Measurements from ENCODE around the gene YLPM1.
A peak's percentile ranks its signal among the peaks of the same experiment; 100 is the strongest.
"Not testable (repeated sequence)": the region's sequence is repeated elsewhere in the genome, so short reads cannot be mapped to it uniquely, and the experiment has no call there.

Gene YLPM1, protein sequence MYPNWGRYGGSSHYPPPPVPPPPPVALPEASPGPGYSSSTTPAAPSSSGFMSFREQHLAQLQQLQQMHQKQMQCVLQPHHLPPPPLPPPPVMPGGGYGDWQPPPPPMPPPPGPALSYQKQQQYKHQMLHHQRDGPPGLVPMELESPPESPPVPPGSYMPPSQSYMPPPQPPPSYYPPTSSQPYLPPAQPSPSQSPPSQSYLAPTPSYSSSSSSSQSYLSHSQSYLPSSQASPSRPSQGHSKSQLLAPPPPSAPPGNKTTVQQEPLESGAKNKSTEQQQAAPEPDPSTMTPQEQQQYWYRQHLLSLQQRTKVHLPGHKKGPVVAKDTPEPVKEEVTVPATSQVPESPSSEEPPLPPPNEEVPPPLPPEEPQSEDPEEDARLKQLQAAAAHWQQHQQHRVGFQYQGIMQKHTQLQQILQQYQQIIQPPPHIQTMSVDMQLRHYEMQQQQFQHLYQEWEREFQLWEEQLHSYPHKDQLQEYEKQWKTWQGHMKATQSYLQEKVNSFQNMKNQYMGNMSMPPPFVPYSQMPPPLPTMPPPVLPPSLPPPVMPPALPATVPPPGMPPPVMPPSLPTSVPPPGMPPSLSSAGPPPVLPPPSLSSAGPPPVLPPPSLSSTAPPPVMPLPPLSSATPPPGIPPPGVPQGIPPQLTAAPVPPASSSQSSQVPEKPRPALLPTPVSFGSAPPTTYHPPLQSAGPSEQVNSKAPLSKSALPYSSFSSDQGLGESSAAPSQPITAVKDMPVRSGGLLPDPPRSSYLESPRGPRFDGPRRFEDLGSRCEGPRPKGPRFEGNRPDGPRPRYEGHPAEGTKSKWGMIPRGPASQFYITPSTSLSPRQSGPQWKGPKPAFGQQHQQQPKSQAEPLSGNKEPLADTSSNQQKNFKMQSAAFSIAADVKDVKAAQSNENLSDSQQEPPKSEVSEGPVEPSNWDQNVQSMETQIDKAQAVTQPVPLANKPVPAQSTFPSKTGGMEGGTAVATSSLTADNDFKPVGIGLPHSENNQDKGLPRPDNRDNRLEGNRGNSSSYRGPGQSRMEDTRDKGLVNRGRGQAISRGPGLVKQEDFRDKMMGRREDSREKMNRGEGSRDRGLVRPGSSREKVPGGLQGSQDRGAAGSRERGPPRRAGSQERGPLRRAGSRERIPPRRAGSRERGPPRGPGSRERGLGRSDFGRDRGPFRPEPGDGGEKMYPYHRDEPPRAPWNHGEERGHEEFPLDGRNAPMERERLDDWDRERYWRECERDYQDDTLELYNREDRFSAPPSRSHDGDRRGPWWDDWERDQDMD (N-terminal part only)

DNA sequence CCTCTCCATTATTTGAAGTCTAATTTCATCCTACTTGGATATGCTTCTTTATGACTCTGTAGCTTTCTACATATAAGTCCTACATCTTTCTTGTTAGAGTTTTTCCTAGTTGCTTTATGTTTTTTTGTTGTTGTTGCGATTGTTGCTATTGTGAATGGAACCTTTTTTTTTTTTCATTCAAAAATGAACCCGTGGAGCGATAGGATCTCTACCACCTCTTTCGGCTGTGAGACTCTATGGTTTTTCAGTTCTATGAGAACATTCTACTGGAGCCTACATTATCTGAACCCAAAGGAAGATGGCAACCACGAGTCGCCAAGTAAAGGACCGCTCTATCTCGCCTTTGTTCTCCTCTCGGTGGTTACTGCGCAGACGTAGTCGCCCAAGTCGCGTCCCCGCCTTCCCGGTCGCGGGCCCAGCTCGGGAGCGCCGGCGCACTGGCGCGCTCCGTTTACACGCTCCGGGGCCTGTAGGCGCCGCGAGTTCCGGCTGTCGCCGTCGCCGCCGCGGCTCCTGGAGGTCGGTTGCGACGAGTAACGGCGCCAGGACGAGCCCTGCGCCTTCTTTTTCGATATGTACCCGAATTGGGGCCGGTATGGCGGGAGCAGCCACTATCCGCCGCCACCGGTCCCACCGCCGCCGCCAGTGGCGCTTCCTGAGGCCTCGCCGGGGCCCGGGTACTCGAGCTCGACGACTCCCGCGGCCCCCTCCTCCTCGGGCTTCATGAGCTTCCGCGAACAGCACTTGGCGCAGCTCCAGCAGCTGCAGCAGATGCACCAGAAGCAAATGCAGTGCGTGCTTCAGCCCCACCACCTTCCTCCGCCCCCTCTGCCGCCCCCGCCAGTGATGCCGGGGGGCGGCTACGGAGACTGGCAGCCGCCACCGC is at the start of gene YLPM1:
YLPM1 (plus strand) TSS at position 400 of the 886 bp plus-strand sequence; CDS start at position 574, 174 bp downstream.
- peak; percentile 96 for DNase-seq

DNA sequence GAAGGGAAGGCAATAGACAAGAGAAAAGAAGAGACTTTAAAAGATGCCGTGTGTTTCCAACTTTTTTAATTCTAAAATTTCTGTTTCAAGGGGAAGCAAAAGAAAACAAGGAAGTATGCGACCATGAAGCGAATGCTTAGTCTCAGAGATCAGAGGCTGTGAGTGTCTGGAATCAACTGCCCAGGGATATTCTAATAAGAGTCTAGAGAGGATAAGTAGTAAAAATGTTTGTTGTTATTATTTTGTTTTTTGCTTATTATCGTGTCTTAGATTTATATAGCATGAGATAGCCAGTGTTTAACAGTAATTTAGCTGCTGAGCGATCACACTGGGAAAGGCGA is 49.8 kb upstream of the YLPM1 start:
- DNase-seq: no peak

DNA sequence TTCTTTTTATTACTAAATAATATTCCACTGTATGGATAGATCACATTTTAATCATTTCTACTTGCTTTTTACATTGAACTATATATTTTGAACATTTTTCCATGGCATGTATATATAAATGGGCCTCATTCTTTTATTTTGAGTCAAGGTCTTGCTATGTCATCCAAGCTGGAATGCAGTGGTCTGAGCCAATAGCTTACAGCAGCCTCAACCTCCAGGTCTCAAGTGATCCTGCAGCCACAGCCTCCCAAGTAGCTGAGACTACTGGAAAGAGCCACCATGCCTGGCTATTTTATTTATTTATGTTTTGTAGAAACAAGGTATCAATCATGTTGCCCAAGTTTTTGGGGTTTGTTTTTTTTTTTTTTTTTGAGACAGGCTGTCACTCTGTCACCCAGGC is 42.6 kb upstream of the YLPM1 start:
- no peak for DNase-seq

DNA sequence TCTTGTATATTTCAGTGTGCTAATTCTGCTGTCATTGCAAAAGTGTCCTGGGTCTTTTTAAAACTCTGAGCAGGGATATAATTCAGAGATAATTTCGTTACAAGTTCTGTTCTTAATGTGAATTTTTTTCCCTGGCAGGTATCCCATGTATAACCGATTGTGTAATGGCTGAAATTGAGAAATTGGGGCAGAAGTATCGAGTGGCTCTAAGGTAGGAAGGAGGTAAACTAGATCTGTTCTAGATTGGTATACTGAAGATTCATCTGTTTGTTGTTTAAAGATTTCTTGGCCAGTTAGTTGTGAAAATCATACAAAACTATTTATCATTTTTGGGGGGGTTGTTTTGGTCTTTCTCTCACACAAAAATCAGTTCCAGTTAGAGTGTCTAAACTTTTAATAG is 40.0 kb upstream of the YLPM1 start:
- DNase-seq: no peak

DNA sequence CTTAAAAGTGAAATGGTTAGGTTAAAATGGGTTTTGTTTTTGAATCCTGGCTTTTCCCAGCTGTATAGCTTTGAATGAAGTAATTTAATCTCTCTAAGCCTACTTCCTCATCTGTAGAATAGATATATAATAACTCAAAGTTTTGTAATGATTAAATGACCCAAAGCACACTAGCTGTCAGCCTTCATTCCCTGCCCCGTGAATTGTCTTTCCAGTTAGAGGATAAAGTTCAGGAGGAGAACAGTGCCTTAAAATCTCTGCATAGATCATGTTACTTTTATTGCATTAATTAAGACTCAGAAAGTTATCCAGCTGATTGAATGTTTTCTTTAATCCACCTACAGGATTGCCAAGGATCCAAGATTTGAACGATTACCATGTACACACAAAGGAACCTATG is 30.7 kb upstream of the YLPM1 start:
- DNase-seq: no peak

DNA sequence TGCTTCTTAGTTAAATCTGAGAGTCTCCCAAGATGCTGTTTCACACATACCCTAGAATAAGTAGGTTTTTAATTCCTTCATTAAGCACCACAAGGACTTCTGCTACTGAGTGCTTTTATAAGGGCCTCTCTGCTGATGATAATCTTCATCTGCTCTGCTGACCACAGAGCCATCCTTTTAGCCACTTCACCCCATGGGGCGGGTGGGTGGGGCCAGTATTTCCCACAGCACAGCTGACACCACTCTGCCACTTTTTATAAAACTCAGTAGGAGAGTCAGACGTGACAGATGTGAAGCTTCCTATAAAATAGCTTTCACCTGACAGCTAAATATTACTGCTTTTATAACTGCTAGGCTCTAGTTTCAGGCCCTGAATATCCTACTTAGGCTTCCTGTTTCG is 29.9 kb upstream of the YLPM1 start:
- DNase-seq: no peak

DNA sequence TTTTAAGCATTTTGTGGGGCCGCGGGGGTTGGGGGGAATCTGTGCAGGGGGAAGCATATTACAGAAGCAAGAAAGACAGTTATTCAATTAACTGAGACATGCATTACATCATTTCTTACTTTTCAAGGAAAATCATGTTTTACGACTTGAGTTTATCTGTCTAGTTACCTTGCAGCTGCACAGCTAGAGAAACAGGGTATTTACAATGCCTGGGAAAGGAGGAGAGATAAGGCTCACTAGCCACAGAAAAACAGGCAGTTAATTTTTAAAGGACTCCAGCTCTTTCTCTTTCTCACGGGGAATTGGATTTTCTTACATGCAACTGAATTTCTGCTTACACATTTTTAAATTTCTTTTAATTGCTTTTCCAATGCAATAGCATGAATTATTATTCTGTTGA is 28.0 kb upstream of the YLPM1 start:
- DNase-seq: no peak

DNA sequence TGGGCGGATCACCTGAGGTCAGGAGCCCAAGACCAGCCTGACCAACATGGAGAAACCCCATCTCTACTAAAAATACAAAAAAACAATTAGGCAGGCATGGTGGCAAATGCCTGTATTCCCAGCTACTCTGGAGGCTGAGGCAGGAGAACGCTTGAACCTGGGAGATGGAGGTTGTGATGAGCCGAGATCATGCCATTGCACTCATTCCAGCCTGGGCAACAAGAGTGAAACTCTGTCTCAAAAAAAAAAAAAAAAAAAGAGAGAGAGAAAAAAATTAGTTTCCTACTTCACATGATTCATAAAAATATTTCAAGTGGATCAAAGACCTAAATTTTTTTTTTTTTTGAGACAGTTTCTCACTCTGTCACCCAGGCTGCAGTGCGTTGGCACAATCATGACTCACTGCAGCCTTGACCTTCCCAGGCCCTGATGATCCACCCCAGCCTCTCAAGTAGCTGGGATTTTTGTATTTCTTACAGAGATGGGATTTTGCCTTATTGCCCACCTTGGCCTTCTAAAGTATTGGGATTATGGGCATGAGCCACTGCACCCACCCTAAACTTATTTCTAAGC is 25.3 kb upstream of the YLPM1 start:
- DNase-seq: no peak

DNA sequence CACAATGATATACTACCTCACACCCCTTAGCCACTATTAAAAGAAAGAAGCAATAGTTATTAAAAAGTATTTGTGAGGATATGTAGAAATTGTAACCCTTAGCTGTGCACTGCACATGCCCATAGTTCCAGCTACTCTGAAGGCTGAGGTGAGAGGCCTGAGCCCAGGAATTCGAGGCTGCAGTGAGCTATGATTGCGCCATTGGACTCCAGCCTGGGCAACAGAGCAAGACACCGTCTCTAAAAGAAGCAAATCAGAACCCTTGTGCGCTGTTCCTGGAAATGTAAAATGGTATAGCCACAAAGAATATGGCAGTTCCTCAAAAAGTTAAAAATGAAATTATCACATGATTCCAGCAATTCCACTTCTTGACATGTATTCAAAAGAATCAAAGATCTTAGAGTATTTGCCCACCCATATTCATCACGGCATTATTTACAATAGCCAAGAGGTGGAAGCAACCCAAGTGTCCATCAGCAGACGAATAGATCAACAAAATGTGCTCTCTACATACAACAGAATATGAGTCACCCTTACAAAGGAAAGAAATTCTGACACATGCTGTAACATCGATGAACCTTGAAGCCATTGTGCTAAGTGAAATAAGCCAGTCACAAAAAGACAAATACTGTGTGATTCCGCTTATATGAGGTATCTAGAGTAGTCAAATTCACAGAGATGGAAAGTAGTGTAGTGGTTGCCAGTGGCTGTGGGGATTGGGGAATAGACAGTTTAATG is 23.7 kb upstream of the YLPM1 start:
- DNase-seq: no peak

DNA sequence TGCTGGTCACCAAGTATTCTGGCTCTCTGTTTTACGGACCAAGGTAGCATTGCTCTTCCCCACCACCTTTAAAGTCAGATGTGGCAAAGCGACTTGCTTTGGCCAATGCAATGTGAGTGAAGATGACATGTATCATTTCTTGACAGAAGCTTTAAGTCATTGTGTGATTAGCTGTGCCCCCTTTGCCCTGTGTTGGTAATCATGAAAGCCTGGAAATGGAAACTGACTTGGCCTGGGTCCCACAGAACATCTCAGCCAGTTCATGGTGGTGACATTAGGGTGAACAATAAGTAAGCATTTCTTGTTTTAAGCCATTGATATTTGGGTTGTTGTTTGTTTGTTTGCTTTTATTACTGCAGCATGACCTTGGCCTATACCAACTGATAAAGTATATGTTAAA is 15.9 kb upstream of the YLPM1 start:
- DNase-seq: no peak

DNA sequence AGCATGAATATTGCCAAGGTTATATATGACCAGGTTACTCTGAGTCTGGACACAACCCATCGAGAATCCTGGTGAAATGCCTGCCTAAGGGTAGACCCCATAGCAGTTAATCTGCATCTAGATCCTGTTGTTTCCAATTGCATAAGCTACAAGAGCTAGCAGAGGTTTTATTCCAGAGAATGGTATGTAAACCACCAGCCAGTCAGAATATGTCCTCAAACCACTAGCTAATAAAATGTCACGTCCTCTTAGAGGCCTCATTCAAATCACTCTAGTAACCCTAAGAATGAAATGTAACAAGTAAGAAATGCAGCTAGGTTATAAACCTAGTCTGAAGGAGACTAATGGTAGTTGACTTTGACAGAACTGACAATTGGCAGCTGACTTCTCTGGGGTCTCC is 9.0 kb upstream of the YLPM1 start:
- no peak for DNase-seq

DNA sequence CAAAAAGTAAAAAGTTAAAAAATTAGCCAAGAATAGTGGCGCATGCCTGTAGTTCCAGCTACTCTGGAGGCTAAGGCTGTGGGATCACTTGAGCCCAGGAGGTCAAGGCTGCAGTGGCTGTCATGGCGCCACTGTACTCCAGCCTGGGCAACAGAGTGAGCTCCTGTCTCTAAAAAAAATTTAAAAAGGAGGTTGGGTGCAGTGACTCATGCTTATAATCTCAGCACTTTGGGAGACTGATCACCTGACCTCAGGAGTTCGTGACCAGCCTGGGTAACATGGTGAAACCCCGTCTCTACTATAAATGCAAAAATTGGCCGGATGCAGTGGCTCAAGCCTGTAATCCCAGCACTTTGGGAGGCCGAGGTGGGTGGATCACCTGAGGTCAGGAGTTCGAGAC is 8.2 kb upstream of the YLPM1 start:
- no peak for DNase-seq

DNA sequence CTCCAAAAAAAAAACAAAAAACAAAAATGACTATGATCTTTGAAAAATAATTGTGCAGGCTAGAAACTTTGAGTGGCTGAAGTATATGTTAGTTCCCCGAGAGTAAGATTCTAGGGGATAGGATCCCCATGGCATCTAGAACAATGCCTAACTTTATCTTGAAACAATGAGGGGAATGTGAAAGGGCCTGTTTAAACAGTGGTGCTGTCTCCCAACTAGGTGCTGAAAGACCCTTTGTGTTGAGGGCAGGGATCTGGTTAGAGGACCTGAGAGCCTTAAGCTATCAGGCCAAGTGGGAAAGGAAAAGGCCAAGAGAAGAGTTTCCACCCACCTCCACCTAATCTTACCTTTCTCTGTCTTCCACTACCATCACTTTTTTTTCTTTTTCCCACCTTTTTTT is 6.8 kb upstream of the YLPM1 start:
- DNase-seq: no peak

DNA sequence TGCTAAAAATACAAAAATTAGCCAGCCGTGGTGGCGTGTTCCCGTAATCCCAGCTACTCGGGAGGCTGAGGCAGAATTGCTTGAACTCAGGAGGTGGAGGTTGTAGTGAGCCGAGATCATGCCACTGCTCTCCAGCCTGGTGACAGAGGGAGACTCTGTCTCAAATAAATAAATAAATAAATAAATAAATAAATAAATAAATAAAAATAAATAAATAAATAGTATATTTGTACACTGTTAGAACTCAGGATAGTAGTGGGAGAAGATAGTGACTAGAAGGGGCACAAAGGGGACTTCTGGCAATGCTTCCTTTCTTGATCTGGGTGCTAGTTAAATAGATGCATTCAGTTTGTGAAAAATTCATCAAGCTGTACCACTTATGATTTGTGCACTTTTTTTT is 4.6 kb upstream of the YLPM1 start:
- DNase-seq: not testable (repeated sequence)

DNA sequence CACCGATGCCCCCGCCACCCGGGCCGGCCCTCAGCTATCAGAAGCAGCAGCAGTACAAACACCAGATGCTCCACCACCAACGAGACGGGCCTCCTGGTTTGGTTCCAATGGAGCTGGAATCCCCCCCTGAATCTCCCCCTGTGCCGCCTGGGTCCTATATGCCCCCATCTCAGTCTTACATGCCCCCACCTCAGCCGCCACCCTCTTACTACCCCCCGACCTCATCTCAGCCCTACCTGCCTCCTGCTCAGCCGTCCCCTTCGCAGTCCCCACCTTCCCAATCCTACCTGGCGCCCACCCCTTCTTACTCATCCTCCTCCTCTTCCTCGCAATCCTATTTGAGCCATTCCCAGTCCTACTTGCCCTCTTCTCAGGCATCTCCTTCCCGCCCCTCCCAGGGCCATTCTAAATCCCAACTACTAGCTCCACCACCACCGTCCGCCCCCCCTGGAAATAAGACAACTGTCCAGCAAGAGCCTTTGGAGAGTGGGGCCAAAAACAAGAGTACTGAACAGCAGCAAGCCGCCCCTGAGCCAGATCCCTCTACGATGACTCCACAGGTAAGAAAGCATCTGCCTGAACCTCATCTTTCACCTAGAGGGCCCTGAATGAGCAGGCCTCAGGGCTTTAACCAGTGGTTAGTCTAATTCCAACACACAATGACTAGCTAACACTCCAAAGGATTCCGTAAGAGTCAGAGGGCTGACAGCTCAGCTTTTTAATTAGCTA is 851 bp downstream of the YLPM1 start:
- DNase-seq: peak; percentile 31

DNA sequence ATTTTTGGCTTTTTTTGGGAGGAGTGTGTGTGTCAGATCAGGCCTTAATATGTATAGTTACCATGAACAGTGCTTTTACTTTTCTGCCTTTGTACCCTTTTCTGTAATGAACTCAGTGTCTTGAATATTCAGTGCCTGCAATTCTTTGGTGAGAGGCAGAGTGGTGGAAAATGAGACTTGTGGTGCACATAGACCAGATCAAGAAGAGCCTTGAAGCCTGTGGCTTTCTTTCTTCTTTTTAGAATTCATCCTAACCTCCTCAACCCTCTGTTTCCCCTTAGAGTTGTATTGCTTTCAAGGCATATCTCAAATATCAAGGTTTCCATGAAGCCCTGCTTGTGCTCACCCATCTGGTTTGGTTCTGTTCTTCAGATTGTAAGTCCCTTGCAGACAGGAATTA is 2.6 kb downstream of the YLPM1 start:
- DNase-seq: no peak

DNA sequence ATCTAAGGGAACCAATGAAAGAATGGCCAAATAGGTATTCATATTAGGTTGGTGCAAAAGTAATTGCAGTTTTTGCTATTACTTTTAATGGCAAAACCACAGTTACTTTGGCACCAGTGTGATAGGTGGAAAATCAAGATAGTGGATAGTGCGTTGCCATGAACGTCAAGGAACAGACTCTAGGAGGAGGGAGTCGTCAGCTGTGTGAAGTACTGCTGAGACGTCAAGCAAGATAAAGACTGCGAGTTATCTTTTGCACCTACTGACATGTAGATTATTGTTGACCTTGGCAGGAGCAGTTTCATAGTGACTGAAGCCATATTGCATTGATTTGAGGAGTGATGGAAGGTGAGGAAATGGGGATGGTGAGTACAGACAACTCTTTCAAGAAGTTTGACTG is 8.3 kb downstream of the YLPM1 start:
- DNase-seq: no peak

DNA sequence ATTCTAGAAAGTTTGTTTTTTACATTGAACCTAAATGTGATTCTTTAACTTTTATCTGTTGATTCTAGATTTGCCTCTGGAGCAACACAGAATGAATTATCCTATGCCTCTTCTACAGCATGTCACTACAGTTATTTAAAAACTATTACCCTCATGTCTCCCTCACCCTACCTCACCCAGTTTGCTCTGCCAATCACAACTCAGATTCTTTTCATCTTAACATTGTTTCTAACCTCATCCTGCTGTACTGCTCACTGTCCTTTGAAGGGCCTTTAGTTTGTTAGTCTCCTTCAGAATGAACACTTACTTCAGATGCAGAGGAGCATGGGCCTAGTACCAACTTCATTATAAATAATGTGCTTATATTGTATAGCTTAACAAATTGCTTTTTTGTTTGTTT is 21.5 kb downstream of the YLPM1 start:
- no peak for DNase-seq

DNA sequence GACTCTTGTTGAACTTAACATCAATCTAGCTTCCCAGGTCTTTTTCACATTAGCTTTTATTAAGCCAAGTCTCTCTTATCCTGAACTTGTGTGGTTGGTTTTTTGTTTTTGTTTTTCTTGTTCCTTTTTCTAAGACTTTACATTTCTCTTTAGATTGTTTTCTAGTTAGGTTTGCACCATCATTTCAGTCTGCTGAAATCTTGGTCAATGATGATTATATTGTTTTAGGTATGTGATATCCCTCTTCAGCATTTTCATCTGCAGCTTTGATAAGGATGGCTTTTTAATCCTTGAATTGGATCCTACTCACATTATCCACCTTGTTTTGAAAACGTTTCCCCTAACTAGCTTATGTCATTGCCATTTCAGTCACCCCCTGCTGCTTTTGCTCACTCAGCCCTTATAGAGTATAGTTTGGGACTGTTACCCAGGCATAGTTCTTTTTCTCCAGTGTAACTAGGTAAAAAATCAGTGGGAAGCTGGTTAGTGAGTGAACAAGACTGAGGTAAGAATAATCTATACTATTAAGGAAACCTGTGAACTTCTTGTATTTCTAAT is 22.0 kb downstream of the YLPM1 start:
- DNase-seq: no peak

DNA sequence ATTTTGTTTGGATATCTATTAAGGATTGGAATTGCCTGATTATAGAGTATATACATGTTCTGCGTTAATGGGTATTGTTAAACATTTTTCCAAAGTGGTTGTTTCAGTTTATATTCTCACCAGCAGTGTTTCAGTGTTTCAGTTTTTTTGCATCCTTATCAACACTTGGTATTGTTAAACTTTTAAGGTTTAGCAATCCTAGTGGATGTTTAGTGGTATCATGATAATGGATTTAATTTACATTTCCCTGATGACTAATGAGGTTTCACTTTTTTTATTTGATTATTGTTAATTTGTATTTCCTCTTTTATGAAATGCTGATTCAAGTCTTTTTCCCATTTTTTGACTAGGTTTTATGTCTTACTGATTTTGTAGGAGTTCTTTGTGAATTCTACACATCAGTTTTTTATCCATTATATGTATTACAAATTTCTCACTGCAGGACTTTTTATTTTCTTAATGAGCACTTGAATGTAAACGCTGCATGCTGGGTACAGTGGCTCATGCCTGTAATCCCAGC is 23.7 kb downstream of the YLPM1 start:
- no peak for DNase-seq

Data from activated CD4-positive, alpha-beta T cell treated with anti-CD3 and anti-CD28 coated beads, Interleukin-10, Interleukin-2, amounts not matched to agents 100 ng/mL and 50 ng/mL, durations not matched to agents 16 hours and 8 hours (primary cell).